DND-41 (cell line): ENCODE data around the gene PEX11A.

Source experiments
- ATAC-seq: fragments of 200-7000 bp; cut with Tn5 transposase; 3 replicates; pipeline ENCODE4 v1.9.1; 2021; ENCODE audit warnings: low read depth; ENCODE audit not compliant: insufficient read depth
- DNase-seq: peaks from one replicate; pipeline ENCODE4 v3.0.0-alpha.2; 2020
- H2AFZ ChIP-seq: 2 replicates; pipeline ENCODE4 v1.6.0; 2012; ENCODE audit warnings: low read depth, low read length
- H3K27ac ChIP-seq: 2 replicates; pipeline ENCODE4 v1.5.1; 2012; ENCODE audit warnings: low read length, inconsistent platforms
- H3K27me3 ChIP-seq: fragments of 200-600 bp; sonication (generic); 2 replicates; pipeline ENCODE4 v1.6.0; 2012; ENCODE audit warnings: low read length, mild to moderate bottlenecking, inconsistent platforms; ENCODE audit not compliant: insufficient read depth, poor library complexity
- H3K36me3 ChIP-seq: 2 replicates; pipeline ENCODE4 v1.5.1; 2012; ENCODE audit warnings: low read length, inconsistent platforms; ENCODE audit not compliant: insufficient read depth
- H3K4me1 ChIP-seq: 2 replicates; pipeline ENCODE4 v1.5.1; 2012; ENCODE audit warnings: mild to moderate bottlenecking, low read length; ENCODE audit not compliant: insufficient read depth
- H3K4me2 ChIP-seq: 2 replicates; pipeline ENCODE4 v1.6.0; 2012; ENCODE audit warnings: mild to moderate bottlenecking, moderate library complexity, low read length, inconsistent platforms; ENCODE audit not compliant: insufficient read depth
- H3K4me3 ChIP-seq, 2 experiments: fragments of 200-600 bp in 1 of 2; shearing (Covaris generic) in 1 of 2; 2 replicates each; pipeline ENCODE4 v1.5.1; 2012 to 2016; ENCODE audit warnings: inconsistent platforms in 2 of 2, low read length in 2 of 2, mild to moderate bottlenecking in 2 of 2, low read depth in 1 of 2, moderate library complexity in 1 of 2
- H3K79me2 ChIP-seq: 2 replicates; pipeline ENCODE4 v1.6.0; 2012; ENCODE audit warnings: low read length, inconsistent platforms; ENCODE audit not compliant: insufficient read depth
- H3K9ac ChIP-seq: 2 replicates; pipeline ENCODE4 v1.6.0; 2012; ENCODE audit warnings: low read depth, mild to moderate bottlenecking, inconsistent platforms, low read length, moderate library complexity
- H3K9me3 ChIP-seq: 2 replicates; pipeline ENCODE4 v1.5.1; 2012; ENCODE audit warnings: low read length, moderate library complexity, mild to moderate bottlenecking, inconsistent platforms; ENCODE audit not compliant: insufficient read depth, severe bottlenecking
- H4K20me1 ChIP-seq: 2 replicates; pipeline ENCODE4 v1.6.0; 2012; ENCODE audit warnings: low read length; ENCODE audit not compliant: insufficient read depth
- EZH2 ChIP-seq: IDR thresholded peaks from 3 replicates; pipeline ENCODE4 v1.6.1; 2012; ENCODE audit warnings: borderline replicate concordance, low read depth, mild to moderate bottlenecking, moderate library complexity, low read length, inconsistent platforms; ENCODE audit not compliant: severe bottlenecking
- TF ChIP-seq, protein P1 (sequence below): IDR thresholded peaks from 2 replicates; pipeline ENCODE4 v1.5.1; 2012; ENCODE audit warnings: borderline replicate concordance, low read length, moderate library complexity, mild to moderate bottlenecking; ENCODE audit not compliant: poor library complexity, severe bottlenecking; ENCODE audit errors: extremely low read depth

The PEX11A gene

DNA sequence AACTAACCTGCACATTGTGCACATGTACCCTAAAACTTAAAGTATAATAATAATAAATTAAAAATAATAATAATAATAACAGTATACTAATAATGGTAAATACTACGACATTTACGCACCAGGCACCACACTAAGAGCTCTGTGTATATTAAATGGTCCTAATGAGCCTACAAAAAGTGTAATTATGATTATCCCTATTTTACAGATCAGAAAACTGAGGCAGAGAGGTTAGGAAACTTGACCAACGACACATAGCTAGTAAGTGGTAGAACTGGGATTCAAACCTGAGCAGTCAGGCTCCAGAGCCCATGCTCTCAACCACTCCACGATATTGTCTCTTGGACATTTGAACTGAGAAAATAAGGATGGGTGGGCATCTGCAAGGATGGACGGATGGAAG is 50.3 kb downstream of the PEX11A start:
- H3K4me2 ChIP-seq: no peak overlapping the region
- no peak for TF ChIP-seq EZH2
- TF ChIP-seq, protein P1, sequence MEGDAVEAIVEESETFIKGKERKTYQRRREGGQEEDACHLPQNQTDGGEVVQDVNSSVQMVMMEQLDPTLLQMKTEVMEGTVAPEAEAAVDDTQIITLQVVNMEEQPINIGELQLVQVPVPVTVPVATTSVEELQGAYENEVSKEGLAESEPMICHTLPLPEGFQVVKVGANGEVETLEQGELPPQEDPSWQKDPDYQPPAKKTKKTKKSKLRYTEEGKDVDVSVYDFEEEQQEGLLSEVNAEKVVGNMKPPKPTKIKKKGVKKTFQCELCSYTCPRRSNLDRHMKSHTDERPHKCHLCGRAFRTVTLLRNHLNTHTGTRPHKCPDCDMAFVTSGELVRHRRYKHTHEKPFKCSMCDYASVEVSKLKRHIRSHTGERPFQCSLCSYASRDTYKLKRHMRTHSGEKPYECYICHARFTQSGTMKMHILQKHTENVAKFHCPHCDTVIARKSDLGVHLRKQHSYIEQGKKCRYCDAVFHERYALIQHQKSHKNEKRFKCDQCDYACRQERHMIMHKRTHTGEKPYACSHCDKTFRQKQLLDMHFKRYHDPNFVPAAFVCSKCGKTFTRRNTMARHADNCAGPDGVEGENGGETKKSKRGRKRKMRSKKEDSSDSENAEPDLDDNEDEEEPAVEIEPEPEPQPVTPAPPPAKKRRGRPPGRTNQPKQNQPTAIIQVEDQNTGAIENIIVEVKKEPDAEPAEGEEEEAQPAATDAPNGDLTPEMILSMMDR: no peak
- H3K9me3 ChIP-seq: no peaks in the 10 kb centered on the region
- H3K4me3 ChIP-seq: no peak overlapping the region
- H3K27me3 ChIP-seq: no peaks in the 10 kb centered on the region
- H2AFZ ChIP-seq: no peak overlapping the region
- ATAC-seq: no peak
- H3K36me3 ChIP-seq: no peaks in the 10 kb centered on the region
- no peaks in the 10 kb centered on the region for H4K20me1 ChIP-seq
- no peak for DNase-seq
- H3K9ac ChIP-seq: no peak overlapping the region
- no peaks in the 10 kb centered on the region for H3K4me1 ChIP-seq
- no peaks in the 10 kb centered on the region for H3K79me2 ChIP-seq
- no peak overlapping the region for H3K27ac ChIP-seq

DNA sequence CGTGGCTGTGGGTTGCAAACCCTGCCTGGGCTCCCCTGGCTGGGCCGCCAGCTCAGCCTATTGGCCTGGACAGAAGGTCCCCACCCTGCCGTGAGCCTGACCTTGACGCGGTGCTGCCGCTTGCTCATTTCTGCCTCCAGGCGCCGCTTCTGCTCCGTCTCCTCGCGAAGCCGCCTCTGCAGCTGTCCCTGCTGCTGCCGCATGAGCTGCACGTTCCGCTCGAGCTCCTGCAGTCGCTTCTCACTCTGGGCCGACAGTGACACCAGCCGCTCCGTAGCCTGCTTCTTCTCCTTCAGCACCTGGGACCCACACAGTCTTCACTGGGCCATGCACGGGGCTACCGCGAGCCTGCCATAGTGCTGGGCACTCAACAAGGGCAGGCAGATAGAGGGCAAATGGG is 57.0 kb downstream of the PEX11A start:
- no peaks in the 10 kb centered on the region for H3K4me1 ChIP-seq
- H3K27me3 ChIP-seq: no peaks in the 10 kb centered on the region
- no peak overlapping the region for H3K4me2 ChIP-seq
- no peak for TF ChIP-seq EZH2
- TF ChIP-seq, protein P1: no peak
- peaks cover 4% of the 10 kb centered on the region for H3K9me3 ChIP-seq
- no peaks in the 10 kb centered on the region for H3K79me2 ChIP-seq
- no peak overlapping the region for H3K4me3 ChIP-seq
- no peak overlapping the region for H3K27ac ChIP-seq
- H3K36me3 ChIP-seq: peaks cover 49% of the 10 kb centered on the region
- DNase-seq (no peak), ATAC-seq (no peak)
- H3K9ac ChIP-seq: no peak overlapping the region
- peaks cover 5% of the 10 kb centered on the region; the same call in 1 of the 2 replicates for H4K20me1 ChIP-seq
- H2AFZ ChIP-seq: no peak overlapping the region

- H3K4me3 ChIP-seq: no peak overlapping the region
- no peak overlapping the region for H3K27ac ChIP-seq
- H4K20me1 ChIP-seq: peaks cover 5% of the 10 kb centered on the region; the same call in 1 of the 2 replicates
- peaks cover 4% of the 10 kb centered on the region for H3K9me3 ChIP-seq
- H3K36me3 ChIP-seq: peaks cover 56% of the 10 kb centered on the region
- ATAC-seq (no peak), DNase-seq (no peak)
- no peaks in the 10 kb centered on the region for H3K27me3 ChIP-seq
- no peak overlapping the region for H3K9ac ChIP-seq
- H3K79me2 ChIP-seq: no peaks in the 10 kb centered on the region
- no peak overlapping the region for H3K4me2 ChIP-seq
- no peak for TF ChIP-seq EZH2
- TF ChIP-seq, protein P1: no peak
- no peak overlapping the region for H2AFZ ChIP-seq
- no peaks in the 10 kb centered on the region for H3K4me1 ChIP-seq
Measured at GRCh38 chr15:89632563-89633430, 57.8 kb downstream of the PEX11A start.

DNA sequence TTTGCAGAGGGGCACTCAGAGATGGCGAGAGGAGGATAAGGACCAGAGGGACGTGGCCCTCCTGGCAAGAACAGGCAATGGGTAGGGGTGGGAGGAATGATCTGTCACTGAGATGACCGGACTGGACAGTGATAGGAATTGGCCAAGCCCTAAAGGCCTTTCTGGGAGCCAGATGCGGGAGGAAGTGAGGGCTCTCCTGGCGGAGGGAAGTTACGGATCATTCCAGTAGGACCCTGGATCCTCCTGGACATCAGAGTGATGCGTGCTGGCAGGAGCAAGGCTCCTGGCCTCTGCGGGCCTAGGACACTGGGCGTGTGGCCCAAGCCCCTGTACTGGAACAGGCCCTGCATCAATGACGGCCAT is 58.7 kb downstream of the PEX11A start:
- Histone ChIP-seq H3K27me3 (no peaks in the 10 kb centered on the region), H3K4me3 (no peak overlapping the region), H2AFZ (no peak overlapping the region), H3K36me3 (peaks cover 66% of the 10 kb centered on the region), H3K79me2 (no peaks in the 10 kb centered on the region), H3K4me1 (no peaks in the 10 kb centered on the region), H3K9ac (no peak overlapping the region), H3K27ac (no peak overlapping the region), H4K20me1 (peaks cover 5% of the 10 kb centered on the region; the same call in 1 of the 2 replicates), H3K9me3 (peaks cover 4% of the 10 kb centered on the region), H3K4me2 (no peak overlapping the region)
- ATAC-seq (peak; percentile 17; the same call in 1 of the 3 replicates), DNase-seq (no peak)
- TF ChIP-seq, protein P1: no peak
- no peak for TF ChIP-seq EZH2
